Activated T-cell treated with anti-CD3 and anti-CD28 coated beads, Interleukin-2, amount 50 U/mL, for 4 hours (primary cell): Measurements from ENCODE around the gene GGACT. TPM values are rescaled to one million over a fixed set of nuclear protein-coding genes. Genes with fewer than 3 reads are reported as not detected.
"Not testable (repeated sequence)": the region's sequence is repeated elsewhere in the genome, so short reads cannot be mapped to it uniquely, and the experiment has no call there.

ENCODE experiments used
- ATAC-seq, 2 donors: fragments of 200-7000 bp; cut with Tn5 transposase; one replicate each; pipeline ENCODE4 v1.10.0; 2021
- DNase-seq: peaks from one replicate; pipeline ENCODE4 v3.0.0-alpha.2; 2020
- H3K27me3 Mint-ChIP-seq: one replicate; pipeline ENCODE4 v1.8.0; 2021; ENCODE audit warnings: low read depth, mixed read lengths
- H3K36me3 Mint-ChIP-seq: one replicate; pipeline ENCODE4 v1.8.0; 2022; ENCODE audit warnings: mixed read lengths; ENCODE audit not compliant: insufficient read depth
- H3K4me1 Mint-ChIP-seq: one replicate; pipeline ENCODE4 v1.8.0; 2021; ENCODE audit warnings: low read depth, mixed read lengths
- H3K4me3 Mint-ChIP-seq: one replicate; pipeline ENCODE4 v1.8.0; 2021; ENCODE audit warnings: mild to moderate bottlenecking, moderate library complexity, mixed read lengths
- H3K9me3 Mint-ChIP-seq: one replicate; pipeline ENCODE4 v1.8.0; 2021; ENCODE audit warnings: mixed read lengths
- total RNA-seq, 3 donors: library from RNA; stranded (reverse); gene quantifications; one replicate each; pipeline ENCODE4 v1.2.1, GENCODE V29; 2021

The GGACT gene
- total RNA-seq, 3 donors from 2014 or later = 2.9 to 4.1 (median 3.9) TPM

- ATAC-seq = no peak
- H3K36me3 Mint-ChIP-seq = peaks cover 7% of the 10 kb centered on the region
- H3K27me3 Mint-ChIP-seq = no peaks in the 10 kb centered on the region
- H3K4me3 Mint-ChIP-seq = no peak overlapping the region
- DNase-seq = no peak
- H3K4me1 Mint-ChIP-seq = peaks cover 59% of the 10 kb centered on the region
- peaks cover 4% of the 10 kb centered on the region for H3K9me3 Mint-ChIP-seq
These were observed 3.7 kb downstream of the GGACT start for GRCh38 chr13:100584896-100585295.

- peaks cover 37% of the 10 kb centered on the region for H3K4me1 Mint-ChIP-seq
- DNase-seq (no peak), ATAC-seq (peak in 1 of 2 donors; percentile 58)
- H3K4me3 Mint-ChIP-seq = no peak overlapping the region
- H3K27me3 Mint-ChIP-seq = no peaks in the 10 kb centered on the region
- peaks cover 4% of the 10 kb centered on the region for H3K9me3 Mint-ChIP-seq
- peaks cover 14% of the 10 kb centered on the region for H3K36me3 Mint-ChIP-seq
These were observed 7.1 kb downstream of the GGACT start for GRCh38 chr13:100581504-100581903.

- H3K36me3 Mint-ChIP-seq = peaks cover 15% of the 10 kb centered on the region
- H3K9me3 Mint-ChIP-seq = peaks cover 4% of the 10 kb centered on the region
- ATAC-seq = no peak
- H3K4me1 Mint-ChIP-seq = peaks cover 34% of the 10 kb centered on the region
- no peaks in the 10 kb centered on the region for H3K27me3 Mint-ChIP-seq
- no peak for DNase-seq
- no peak overlapping the region for H3K4me3 Mint-ChIP-seq
These were observed 7.6 kb downstream of the GGACT start for GRCh38 chr13:100581030-100581429.

- Mint-ChIP-seq H3K4me3 (no peak overlapping the region), H3K36me3 (peaks cover 15% of the 10 kb centered on the region), H3K4me1 (peaks cover 30% of the 10 kb centered on the region), H3K27me3 (no peaks in the 10 kb centered on the region), H3K9me3 (peaks cover 4% of the 10 kb centered on the region)
- ATAC-seq (no peak), DNase-seq (no peak)
These were observed 8.5 kb downstream of the GGACT start for GRCh38 chr13:100580045-100580444.

GRCh38 chr13:100577239-100577638, 11.3 kb downstream of the GGACT start:
- H3K9me3 Mint-ChIP-seq, H3K27me3 Mint-ChIP-seq, DNase-seq, ATAC-seq, H3K4me3 Mint-ChIP-seq: not testable (repeated sequence)
- H3K4me1 Mint-ChIP-seq = peaks cover 24% of the 10 kb centered on the region
- H3K36me3 Mint-ChIP-seq = peaks cover 13% of the 10 kb centered on the region

- peaks cover 8% of the 10 kb centered on the region for H3K36me3 Mint-ChIP-seq
- H3K4me1 Mint-ChIP-seq = peaks cover 12% of the 10 kb centered on the region
- H3K9me3 Mint-ChIP-seq = no peaks in the 10 kb centered on the region
- peak; percentile 74 for DNase-seq
- H3K4me3 Mint-ChIP-seq = no peak overlapping the region
- peak; percentile 72 to 87 for ATAC-seq
- no peaks in the 10 kb centered on the region for H3K27me3 Mint-ChIP-seq
These were observed 15.5 kb downstream of the GGACT start for GRCh38 chr13:100573121-100573520.

GRCh38 chr13:100566543-100566942, 22.0 kb downstream of the GGACT start:
- Mint-ChIP-seq H3K4me3 (no peak overlapping the region), H3K36me3 (peaks cover 16% of the 10 kb centered on the region), H3K27me3 (no peaks in the 10 kb centered on the region), H3K4me1 (no peaks in the 10 kb centered on the region), H3K9me3 (no peaks in the 10 kb centered on the region)
- ATAC-seq (no peak), DNase-seq (no peak)

GRCh38 chr13:100565286-100565685, 23.3 kb downstream of the GGACT start:
- ATAC-seq = no peak
- Mint-ChIP-seq H3K27me3 (no peaks in the 10 kb centered on the region), H3K36me3 (peaks cover 14% of the 10 kb centered on the region), H3K4me3 (no peak overlapping the region), H3K9me3 (no peaks in the 10 kb centered on the region), H3K4me1 (no peaks in the 10 kb centered on the region)
- no peak for DNase-seq

- Mint-ChIP-seq H3K27me3 (no peaks in the 10 kb centered on the region), H3K9me3 (no peaks in the 10 kb centered on the region), H3K4me3 (no peak overlapping the region), H3K4me1 (no peaks in the 10 kb centered on the region), H3K36me3 (peaks cover 16% of the 10 kb centered on the region)
- DNase-seq (no peak), ATAC-seq (no peak)
These were observed 24.0 kb downstream of the GGACT start for GRCh38 chr13:100564444-100565223.

GRCh38 chr13:100563779-100564178, 24.8 kb downstream of the GGACT start:
- H3K27me3 Mint-ChIP-seq = no peaks in the 10 kb centered on the region
- DNase-seq (no peak), ATAC-seq (no peak)
- H3K4me1 Mint-ChIP-seq = no peaks in the 10 kb centered on the region
- H3K36me3 Mint-ChIP-seq = peaks cover 16% of the 10 kb centered on the region
- no peak overlapping the region for H3K4me3 Mint-ChIP-seq
- no peaks in the 10 kb centered on the region for H3K9me3 Mint-ChIP-seq

GRCh38 chr13:100561599-100562204, 26.9 kb downstream of the GGACT start:
- Mint-ChIP-seq H3K36me3 (peaks cover 11% of the 10 kb centered on the region), H3K9me3 (no peaks in the 10 kb centered on the region), H3K4me1 (no peaks in the 10 kb centered on the region), H3K27me3 (no peaks in the 10 kb centered on the region), H3K4me3 (no peak overlapping the region)
- DNase-seq (no peak), ATAC-seq (no peak)

- Mint-ChIP-seq H3K4me3 (no peak overlapping the region), H3K36me3 (peaks cover 5% of the 10 kb centered on the region), H3K4me1 (no peaks in the 10 kb centered on the region), H3K9me3 (no peaks in the 10 kb centered on the region), H3K27me3 (no peaks in the 10 kb centered on the region)
- ATAC-seq = no peak
- DNase-seq = no peak
These were observed 27.5 kb downstream of the GGACT start for GRCh38 chr13:100561158-100561499.

- Mint-ChIP-seq H3K4me1 (no peaks in the 10 kb centered on the region), H3K4me3 (no peak overlapping the region), H3K27me3 (no peaks in the 10 kb centered on the region), H3K9me3 (no peaks in the 10 kb centered on the region), H3K36me3 (peaks cover 5% of the 10 kb centered on the region)
- no peak for ATAC-seq
- no peak for DNase-seq
These were observed 28.0 kb downstream of the GGACT start for GRCh38 chr13:100560498-100561157.

GRCh38 chr13:100559886-100560285, 28.7 kb downstream of the GGACT start:
- Mint-ChIP-seq H3K4me1 (no peaks in the 10 kb centered on the region), H3K4me3 (no peak overlapping the region), H3K36me3 (peaks cover 6% of the 10 kb centered on the region), H3K9me3 (no peaks in the 10 kb centered on the region), H3K27me3 (no peaks in the 10 kb centered on the region)
- ATAC-seq = no peak
- no peak for DNase-seq

- no peak overlapping the region for H3K4me3 Mint-ChIP-seq
- no peaks in the 10 kb centered on the region for H3K9me3 Mint-ChIP-seq
- DNase-seq (no peak), ATAC-seq (no peak)
- H3K4me1 Mint-ChIP-seq = no peaks in the 10 kb centered on the region
- H3K27me3 Mint-ChIP-seq = no peaks in the 10 kb centered on the region
- peaks cover 10% of the 10 kb centered on the region for H3K36me3 Mint-ChIP-seq
These were observed 35.8 kb downstream of the GGACT start for GRCh38 chr13:100552755-100553154.
